Esophagus squamous epithelium (tissue), 5 donors: ENCODE results near the gene FOSB. TPM values are rescaled to one million over a fixed set of nuclear protein-coding genes. Genes with fewer than 3 reads are reported as not detected.

ENCODE experiments used
- DNase-seq: peaks from one replicate; lab custom pipeline; 2025; lab: John Stamatoyannopoulos, UW
- H3K27ac ChIP-seq, 4 donors: fragments of 200-600 bp; sonication (generic); one replicate each; pipeline ENCODE4 v1.5.1; 2016 to 2019; ENCODE audit warnings: mild to moderate bottlenecking in 1 of 4
- H3K27me3 ChIP-seq, 4 donors: fragments of 200-600 bp; sonication (generic); 1 replicate in 3 of 4; 2 replicates in 1 of 4; pipeline versions ENCODE4 v1.5.1 to v1.6.0; 2017 to 2021; ENCODE audit warnings: antibody characterized with exemption in 1 of 4
- H3K36me3 ChIP-seq, 3 donors: fragments of 200-600 bp; sonication (generic); one replicate each; pipeline ENCODE4 v1.5.1; 2016 to 2019
- H3K4me1 ChIP-seq, 3 donors: fragments of 200-600 bp; sonication (generic); one replicate each; pipeline ENCODE4 v1.5.1; 2017 to 2019
- H3K4me3 ChIP-seq, 4 donors: fragments of 200-600 bp; sonication (generic); 1 replicate in 3 of 4; 2 replicates in 1 of 4; pipeline ENCODE4 v1.5.1; 2016 to 2019; ENCODE audit warnings: mild to moderate bottlenecking in 2 of 4, moderate library complexity in 1 of 4
- H3K9me3 ChIP-seq, 3 donors: fragments of 200-600 bp; sonication (generic); one replicate each; pipeline ENCODE4 v1.5.1; 2016 to 2019
- CTCF ChIP-seq, 6 experiments: fragments of 450-650 bp in 4 of 6; fragments of 200-600 bp in 2 of 6; sonication (generic) in 2 of 6; IDR thresholded peaks; one replicate each; pipeline ENCODE4 v1.5.1; 2016 to 2019; ENCODE audit warnings: antibody characterized with exemption in 6 of 6, mild to moderate bottlenecking in 4 of 6, moderate library complexity in 4 of 6
- POLR2A ChIP-seq, 4 donors: fragments of 450-650 bp; IDR thresholded peaks; one replicate each; pipeline ENCODE4 v1.6.1; 2017; ENCODE audit warnings: antibody characterized with exemption in 4 of 4, mild to moderate bottlenecking in 4 of 4, moderate library complexity in 3 of 4
- WGBS, 2 donors: methylation state at CpG; one replicate each; pipeline ENCODE4 v1.1.5; 2018; 5-methylcytosine and 5-hydroxymethylcytosine counted together
- intact Hi-C: fragments of 100-400 bp; cut with DNase I; formaldehyde crosslinking; loops from one replicate; pipeline ENCODE4 v1.15.0; 2022
- total RNA-seq, 4 donors: library from RNA; depleted of rRNA; stranded (reverse); fragments of >200 nt; gene quantifications; one replicate each; pipeline ENCODE4 v1.1.0, GENCODE V29; 2016
- donor health status: DM: yes; HTN: yes; CAD: no.

Gene FOSB
- total RNA-seq, 4 donors from 2014 or later = 1.7 to 4.6 (median 2.5) TPM

GRCh38 chr19:45446295-45446694 is 21.5 kb upstream of the FOSB start:
- Histone ChIP-seq H3K36me3 (no peaks in the 10 kb centered on the region), H3K9me3 (no peaks in the 10 kb centered on the region), H3K4me1 (peaks cover 33 to 84% (median 56%) of the 10 kb centered on the region in 3 donors), H3K27ac (peak overlapping the region; percentile 88 to 97 (median 90)), H3K27me3 (no peaks in the 10 kb centered on the region), H3K4me3 (no peak overlapping the region)
- 43 to 84% methylated on average over 4 of the region's 6 CpGs for WGBS, 2 donors
- intact Hi-C loops = no loop called here
- no peak for DNase-seq
- TF ChIP-seq CTCF (IDR thresholded peaks at IDR 0.05) = peak in 2 of 6 experiments; percentile 28 to 30
- no peak for TF ChIP-seq POLR2A (IDR thresholded peaks at IDR 0.05)

GRCh38 chr19:45446944-45447343 is 20.9 kb upstream of the FOSB start:
- no peak for TF ChIP-seq CTCF (IDR thresholded peaks at IDR 0.05)
- TF ChIP-seq POLR2A (IDR thresholded peaks at IDR 0.05) = peak in 1 of 4 donors; percentile 25
- DNase-seq = no peak
- H3K27me3 ChIP-seq = no peaks in the 10 kb centered on the region
- 39 to 49% methylated on average over 5 to 7 of the region's 7 CpGs for WGBS, 2 donors
- no peak overlapping the region for H3K4me3 ChIP-seq
- H3K9me3 ChIP-seq = no peaks in the 10 kb centered on the region
- H3K27ac ChIP-seq = peak overlapping the region; percentile 88 to 97 (median 90)
- H3K36me3 ChIP-seq = no peaks in the 10 kb centered on the region
- intact Hi-C loops = no loop called here
- peaks cover 37 to 91% (median 60%) of the 10 kb centered on the region in 3 donors for H3K4me1 ChIP-seq

- no peak overlapping the region for H3K4me3 ChIP-seq
- H3K36me3 ChIP-seq = no peaks in the 10 kb centered on the region
- H3K27me3 ChIP-seq = no peaks in the 10 kb centered on the region
- no peak for TF ChIP-seq CTCF (IDR thresholded peaks at IDR 0.05)
- TF ChIP-seq POLR2A (IDR thresholded peaks at IDR 0.05) = no peak
- peak overlapping the region; percentile 88 to 97 (median 90) for H3K27ac ChIP-seq
- H3K4me1 ChIP-seq = peaks cover 29 to 87% (median 55%) of the 10 kb centered on the region in 3 donors
- no peaks in the 10 kb centered on the region for H3K9me3 ChIP-seq
- intact Hi-C loops = no loop called here
- no peak for DNase-seq
- 42 to 56% methylated on average over 3 of the region's 3 CpGs for WGBS, 2 donors
Observed at GRCh38 chr19:45448425-45448756, 19.4 kb upstream of the FOSB start.

GRCh38 chr19:45448887-45449299 is 18.9 kb upstream of the FOSB start:
- H3K36me3 ChIP-seq = no peaks in the 10 kb centered on the region
- 33 to 34% methylated on average over 6 of the region's 7 CpGs for WGBS, 2 donors
- intact Hi-C loops = no loop called here
- DNase-seq = no peak
- H3K4me1 ChIP-seq = peaks cover 25 to 87% (median 55%) of the 10 kb centered on the region in 3 donors
- H3K27ac ChIP-seq = peak overlapping the region; percentile 88 to 97 (median 90)
- TF ChIP-seq CTCF (IDR thresholded peaks at IDR 0.05) = no peak
- TF ChIP-seq POLR2A (IDR thresholded peaks at IDR 0.05) = peak in 2 of 4 donors; percentile 24 to 29
- H3K27me3 ChIP-seq = no peaks in the 10 kb centered on the region
- no peaks in the 10 kb centered on the region for H3K9me3 ChIP-seq
- peak overlapping the region in 1 of 4 donors; percentile 68 for H3K4me3 ChIP-seq

GRCh38 chr19:45450012-45450333 is 17.8 kb upstream of the FOSB start:
- Histone ChIP-seq H3K36me3 (no peaks in the 10 kb centered on the region), H3K4me3 (peak overlapping the region; percentile 43 to 84 (median 62)), H3K4me1 (peaks cover 24 to 87% (median 53%) of the 10 kb centered on the region in 3 donors), H3K9me3 (no peaks in the 10 kb centered on the region), H3K27me3 (no peaks in the 10 kb centered on the region), H3K27ac (peak overlapping the region; percentile 88 to 97 (median 90))
- DNase-seq = no peak
- 13 to 21% methylated on average over 5 of the region's 5 CpGs for WGBS, 2 donors
- TF ChIP-seq POLR2A (IDR thresholded peaks at IDR 0.05) (no peak), CTCF (IDR thresholded peaks at IDR 0.05) (no peak)
- intact Hi-C loops = no loop called here
